Neural cell (in vitro differentiated cells): ENCODE data around the gene DDX39B. TPM values are rescaled to one million over a fixed set of nuclear protein-coding genes. Genes with fewer than 3 reads are reported as not detected.

Source experiments
- H2AFZ ChIP-seq: fragments of 200-600, 300-800 bp; sonication (generic), shearing (Covaris generic); 2 replicates; pipeline ENCODE4 v1.6.0; 2014; ENCODE audit warnings: low read depth, mild to moderate bottlenecking, antibody characterized with exemption, low read length, moderate library complexity
- H3F3A ChIP-seq: fragments of 200-600 bp; shearing (Covaris generic); 2 replicates; pipeline ENCODE4 v1.6.1; 2016; ENCODE audit warnings: mild to moderate bottlenecking, moderate library complexity, mixed read lengths, antibody characterized with exemption, low read length; ENCODE audit not compliant: insufficient read depth, poor library complexity, severe bottlenecking
- H3K27ac ChIP-seq: fragments of 200-600, 300-800 bp; sonication (generic), shearing (Covaris generic); 2 replicates; pipeline ENCODE4 v1.5.1; 2014; ENCODE audit warnings: mild to moderate bottlenecking, low read length, moderate library complexity
- H3K27me3 ChIP-seq: fragments of 300-800, 200-600 bp; sonication (generic), shearing (Covaris generic); 2 replicates; pipeline ENCODE4 v1.6.0; 2014; ENCODE audit warnings: mild to moderate bottlenecking, low read depth, low read length, moderate library complexity; ENCODE audit not compliant: insufficient read depth
- H3K36me3 ChIP-seq: fragments of 300-800, 200-600 bp; sonication (generic), shearing (Covaris generic); 2 replicates; pipeline ENCODE4 v1.5.1; 2014; ENCODE audit warnings: mild to moderate bottlenecking, antibody characterized with exemption, low read length, moderate library complexity; ENCODE audit not compliant: insufficient read depth
- H3K4me2 ChIP-seq: fragments of 300-800, 200-600 bp; sonication (generic), shearing (Covaris generic); 2 replicates; pipeline ENCODE4 v1.6.0; 2014; ENCODE audit warnings: mild to moderate bottlenecking, low read length
- H3K4me3 ChIP-seq: fragments of 300-800, 200-600 bp; sonication (generic), shearing (Covaris generic); 2 replicates; pipeline ENCODE4 v1.5.1; 2014; ENCODE audit warnings: mild to moderate bottlenecking, low read length, moderate library complexity
- H3K79me2 ChIP-seq: fragments of 200-600 bp; shearing (Covaris generic); replicated peaks from 2 replicates; pipeline ENCODE4 v1.6.0; 2014; ENCODE audit warnings: mild to moderate bottlenecking, low read length, moderate library complexity; ENCODE audit not compliant: insufficient read depth
- H3K9ac ChIP-seq: fragments of 300-800, 200-600 bp; sonication (generic), shearing (Covaris generic); 2 replicates; pipeline ENCODE4 v1.6.1; 2016; ENCODE audit warnings: mild to moderate bottlenecking, low read length, mixed read lengths
- H3K9me2 ChIP-seq: fragments of 200-600 bp; shearing (Covaris generic); 2 replicates; pipeline ENCODE4 v1.6.1; 2016; ENCODE audit warnings: mild to moderate bottlenecking, low read length, mixed read lengths; ENCODE audit not compliant: insufficient read depth
- H3K9me3 ChIP-seq: fragments of 200-600, 300-800 bp; sonication (generic), shearing (Covaris generic); 2 replicates; pipeline ENCODE4 v1.6.1; 2016; ENCODE audit warnings: mild to moderate bottlenecking, mixed run types, low read length, moderate library complexity, mixed read lengths
- H4K20me1 ChIP-seq: fragments of 200-600 bp; shearing (Covaris generic); 2 replicates; pipeline ENCODE4 v1.6.1; 2016; ENCODE audit warnings: mild to moderate bottlenecking, mixed run types; ENCODE audit not compliant: insufficient read depth
- CTCF ChIP-seq: fragments of 450-650 bp; IDR thresholded peaks from 2 replicates; pipeline ENCODE4 v1.5.1; 2014; ENCODE audit warnings: antibody characterized with exemption, mild to moderate bottlenecking, moderate library complexity; ENCODE audit not compliant: poor library complexity, severe bottlenecking
- EP300 ChIP-seq: fragments of 450-650 bp; conservative IDR thresholded peaks from 2 replicates; pipeline ENCODE4 v1.6.1; 2014; ENCODE audit warnings: antibody characterized with exemption, mild to moderate bottlenecking, moderate library complexity; ENCODE audit not compliant: poor library complexity, severe bottlenecking
- EZH2 ChIP-seq: fragments of 200-600, 300-800 bp; shearing (Covaris generic), sonication (generic); IDR thresholded peaks from 2 replicates; pipeline ENCODE4 v1.6.1; 2014; ENCODE audit warnings: antibody characterized with exemption, low read length, borderline replicate concordance, mild to moderate bottlenecking; ENCODE audit not compliant: insufficient read depth, poor library complexity, severe bottlenecking
- MXI1 ChIP-seq: fragments of 450-650 bp; conservative IDR thresholded peaks from 2 replicates; pipeline ENCODE4 v1.6.1; 2014; ENCODE audit warnings: antibody characterized with exemption, mild to moderate bottlenecking; ENCODE audit not compliant: poor library complexity, severe bottlenecking
- POLR2AphosphoS5 ChIP-seq: IDR thresholded peaks from 2 replicates; pipeline ENCODE4 v1.6.1; 2012
- RAD21 ChIP-seq: fragments of 450-650 bp; conservative IDR thresholded peaks from 2 replicates; pipeline ENCODE4 v1.6.1; 2014; ENCODE audit warnings: antibody characterized with exemption, mild to moderate bottlenecking, moderate library complexity
- REST ChIP-seq: IDR thresholded peaks from 2 replicates; pipeline ENCODE4 v1.6.1; 2012; ENCODE audit warnings: borderline replicate concordance
- SMC3 ChIP-seq: fragments of 450-650 bp; conservative IDR thresholded peaks from 2 replicates; pipeline ENCODE4 v1.6.1; 2014; ENCODE audit warnings: antibody characterized with exemption, mild to moderate bottlenecking, moderate library complexity; ENCODE audit not compliant: poor library complexity
- TAF1 ChIP-seq: IDR thresholded peaks from 2 replicates; pipeline ENCODE4 v1.6.1; 2012; ENCODE audit warnings: low read depth
- polyA plus RNA-seq: library from polyadenylated mRNA; depleted of rRNA; stranded (reverse); fragments of >200 nt; gene quantifications from 2 replicates; pipeline ENCODE4 v1.2.3, GENCODE V29; 2014

DDX39B gene
- polyA plus RNA-seq, 1 donor from 2014 or later = 313 TPM

- Histone ChIP-seq H3K36me3 (no peaks in the 10 kb centered on the region), H3K9ac (no peak overlapping the region), H3K9me3 (no peaks in the 10 kb centered on the region), H3K4me2 (no peak overlapping the region), H4K20me1 (no peaks in the 10 kb centered on the region), H3K9me2 (no peaks in the 10 kb centered on the region), H3K27ac (no peak overlapping the region), H3K27me3 (peaks cover 4% of the 10 kb centered on the region), H2AFZ (no peak overlapping the region), H3K4me3 (no peak overlapping the region), H3K79me2 (no peaks in the 10 kb centered on the region), H3F3A (no peaks in the 10 kb centered on the region)
- TF ChIP-seq RAD21 (no peak), SMC3 (no peak), EP300 (no peak), TAF1 (no peak), EZH2 (no peak), REST (no peak), CTCF (no peak), POLR2AphosphoS5 (no peak)
Measured at GRCh38 chr6:31575952-31576685, 34.3 kb upstream of the DDX39B start.

GRCh38 chr6:31575335-31575901, 33.6 kb upstream of the DDX39B start, which contains the start of gene TNF:
Gene TNF, plus strand, starts transcription at chr6:31575565. Its CDS starts 177 bp downstream, at chr6:31575742.
- Histone ChIP-seq H3K9ac (no peak within 1 kb of the TSS), H4K20me1 (no peaks in the 10 kb centered on the region), H2AFZ (no peak within 1 kb of the TSS), H3K79me2 (no peaks in the 10 kb centered on the region), H3K4me3 (no peak within 1 kb of the TSS), H3K4me2 (no peak within 1 kb of the TSS), H3K36me3 (no peaks in the 10 kb centered on the region), H3K9me3 (no peaks in the 10 kb centered on the region), H3K9me2 (no peaks in the 10 kb centered on the region), H3F3A (no peaks in the 10 kb centered on the region), H3K27me3 (no peaks in the 10 kb centered on the region), H3K27ac (no peak within 1 kb of the TSS)
- TF ChIP-seq CTCF (no peak), MXI1 (no peak), EZH2 (no peak)
